HepG2 (cell line): ENCODE measurements around the gene PDHA1. TPM values are rescaled to one million over a fixed set of nuclear protein-coding genes. Genes with fewer than 3 reads are reported as not detected.

Experiments used
- CBX5 ChIP-seq: sonication (generic); formaldehyde crosslinking; IDR thresholded peaks from 2 replicates; pipeline ENCODE4 v1.4.0; 2020; ENCODE audit warnings: missing genetic modification reagents, borderline replicate concordance
- HDAC2 ChIP-seq: sonication (generic); formaldehyde crosslinking; IDR thresholded peaks from 2 replicates; pipeline ENCODE4 v1.4.0; 2020; ENCODE audit warnings: missing genetic modification reagents
- KLF16 ChIP-seq, 2 experiments: sonication (generic) in 1 of 2; formaldehyde crosslinking in 1 of 2; IDR thresholded peaks; 2 replicates each; pipeline versions ENCODE4 v1.6.1 to v1.8.0; 2016 to 2023; ENCODE audit warnings: missing genetic modification reagents in 2 of 2, missing compliant biosample characterization in 1 of 2
- KMT2A ChIP-seq: sonication (generic); formaldehyde crosslinking; IDR thresholded peaks from 2 replicates; pipeline ENCODE4 v1.4.0; 2020; ENCODE audit warnings: missing genetic modification reagents
- POLR2G ChIP-seq: fragments of 200-400 bp; formaldehyde crosslinking; IDR thresholded peaks from 2 replicates; pipeline ENCODE4 v1.6.1; 2018; ENCODE audit warnings: mild to moderate bottlenecking, low read depth, low read length, moderate library complexity
- SALL1 ChIP-seq: sonication (generic); formaldehyde crosslinking; IDR thresholded peaks from 2 replicates; pipeline ENCODE4 v1.8.0; 2022; ENCODE audit warnings: mild to moderate bottlenecking, missing genetic modification reagents
- SIN3A ChIP-seq: IDR thresholded peaks from 2 replicates; pipeline ENCODE4 v1.6.1; 2011; ENCODE audit warnings: low read depth, mild to moderate bottlenecking, control low read depth, low read length, borderline replicate concordance
- THAP11 ChIP-seq: IDR thresholded peaks from 2 replicates; pipeline ENCODE4 v1.6.1; 2016; ENCODE audit warnings: missing biosample characterization, missing genetic modification reagents
- ZNF747 ChIP-seq: sonication (generic); formaldehyde crosslinking; IDR thresholded peaks from 2 replicates; pipeline ENCODE4 v1.8.1; 2023; ENCODE audit warnings: missing genetic modification reagents, mild to moderate bottlenecking, borderline replicate concordance
- polyA plus RNA-seq, 8 experiments: library from polyadenylated mRNA; depleted of rRNA in 3 of 8; stranded (reverse) in 7 of 8; unstranded in 1 of 8; fragments of >200 nt; fragmentation: Illumina TruSeq in 4 of 8; extraction: Trizol in 4 of 8; gene quantifications; 2 replicates each; pipeline versions ENCODE4 v1.2.1 to v1.2.3, GENCODE V29; 2011 to 2016; ENCODE audit warnings: low read depth in 4 of 8, missing spikeins in 1 of 8, mixed read lengths in 1 of 8; ENCODE audit not compliant: insufficient read depth in 1 of 8
- total RNA-seq, 5 experiments: library from RNA; depleted of rRNA; stranded (reverse); fragments of >200 nt; fragmentation: Illumina TruSeq; extraction: Trizol; gene quantifications; 2 replicates each; pipeline ENCODE4 v1.2.3, GENCODE V29; 2016; ENCODE audit warnings: low read depth in 1 of 5
- TF ChIP-seq, protein P1 (sequence below): sonication (generic); formaldehyde crosslinking; IDR thresholded peaks from 2 replicates; pipeline ENCODE4 v1.5.1; 2020; ENCODE audit warnings: missing genetic modification reagents, mild to moderate bottlenecking, borderline replicate concordance
- TF ChIP-seq, protein P2 (sequence below): sonication (generic); formaldehyde crosslinking; IDR thresholded peaks from 2 replicates; pipeline ENCODE4 v1.4.0; 2020; ENCODE audit warnings: missing genetic modification reagents
- TF ChIP-seq, protein P3 (sequence below): IDR thresholded peaks from 2 replicates; pipeline ENCODE4 v1.6.1; 2018; ENCODE audit warnings: missing genetic modification reagents, mild to moderate bottlenecking, missing compliant biosample characterization

Gene PDHA1
- total and polyA plus RNA-seq, 2 of the 13 experiments (the other 11 are each of a cell fraction or from before 2014, with no cell fraction given) = 177 to 249 TPM

DNA sequence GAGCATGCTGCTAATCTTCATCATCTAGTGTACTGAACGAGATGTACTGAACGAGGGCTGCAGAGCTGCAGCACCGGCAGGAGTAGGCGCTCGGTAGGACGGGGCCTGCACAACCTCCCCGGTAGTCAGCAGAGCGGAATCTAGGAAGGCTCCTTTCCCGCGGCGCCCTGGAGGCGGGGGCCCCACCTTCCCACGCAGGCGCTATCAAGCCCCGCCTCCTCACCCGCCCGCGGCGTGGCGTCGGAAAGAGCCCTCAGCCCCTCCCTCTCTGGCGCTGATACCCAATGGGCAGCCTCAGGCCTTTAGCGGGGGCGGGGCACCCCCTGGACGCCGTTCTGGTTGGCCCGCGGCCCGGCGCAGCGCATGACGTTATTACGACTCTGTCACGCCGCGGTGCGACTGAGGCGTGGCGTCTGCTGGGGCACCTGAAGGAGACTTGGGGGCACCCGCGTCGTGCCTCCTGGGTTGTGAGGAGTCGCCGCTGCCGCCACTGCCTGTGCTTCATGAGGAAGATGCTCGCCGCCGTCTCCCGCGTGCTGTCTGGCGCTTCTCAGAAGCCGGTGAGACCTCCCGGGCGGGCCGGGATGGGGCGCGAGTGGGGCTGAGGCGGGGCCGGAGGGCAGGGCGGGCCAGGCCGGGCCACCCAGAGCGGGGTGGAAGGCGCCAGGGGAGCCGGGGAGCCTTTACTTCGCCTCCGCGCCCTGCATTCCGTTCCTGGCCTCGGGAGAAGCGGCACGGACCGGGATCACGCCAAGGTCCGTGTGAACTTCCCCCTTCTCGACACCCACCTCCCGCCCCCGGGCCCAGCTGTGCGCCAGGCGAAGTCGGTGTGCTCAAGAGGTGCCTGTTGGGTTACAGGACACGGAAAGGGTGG is at the start of gene PDHA1 (continued):
- TF ChIP-seq, protein P1, sequence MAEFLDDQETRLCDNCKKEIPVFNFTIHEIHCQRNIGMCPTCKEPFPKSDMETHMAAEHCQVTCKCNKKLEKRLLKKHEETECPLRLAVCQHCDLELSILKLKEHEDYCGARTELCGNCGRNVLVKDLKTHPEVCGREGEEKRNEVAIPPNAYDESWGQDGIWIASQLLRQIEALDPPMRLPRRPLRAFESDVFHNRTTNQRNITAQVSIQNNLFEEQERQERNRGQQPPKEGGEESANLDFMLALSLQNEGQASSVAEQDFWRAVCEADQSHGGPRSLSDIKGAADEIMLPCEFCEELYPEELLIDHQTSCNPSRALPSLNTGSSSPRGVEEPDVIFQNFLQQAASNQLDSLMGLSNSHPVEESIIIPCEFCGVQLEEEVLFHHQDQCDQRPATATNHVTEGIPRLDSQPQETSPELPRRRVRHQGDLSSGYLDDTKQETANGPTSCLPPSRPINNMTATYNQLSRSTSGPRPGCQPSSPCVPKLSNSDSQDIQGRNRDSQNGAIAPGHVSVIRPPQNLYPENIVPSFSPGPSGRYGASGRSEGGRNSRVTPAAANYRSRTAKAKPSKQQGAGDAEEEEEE (CRISPR knock-in tag) = no peak
- TF ChIP-seq, protein P2, sequence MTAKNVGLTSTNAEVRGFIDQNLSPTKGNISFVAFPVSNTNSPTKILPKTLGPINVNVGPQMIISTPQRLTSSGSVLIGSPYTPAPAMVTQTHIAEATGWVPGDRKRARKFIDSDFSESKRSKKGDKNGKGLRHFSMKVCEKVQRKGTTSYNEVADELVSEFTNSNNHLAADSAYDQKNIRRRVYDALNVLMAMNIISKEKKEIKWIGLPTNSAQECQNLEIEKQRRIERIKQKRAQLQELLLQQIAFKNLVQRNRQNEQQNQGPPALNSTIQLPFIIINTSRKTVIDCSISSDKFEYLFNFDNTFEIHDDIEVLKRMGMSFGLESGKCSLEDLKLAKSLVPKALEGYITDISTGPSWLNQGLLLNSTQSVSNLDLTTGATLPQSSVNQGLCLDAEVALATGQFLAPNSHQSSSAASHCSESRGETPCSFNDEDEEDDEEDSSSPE (CRISPR knock-in tag) = peak; percentile 72
- TF ChIP-seq KLF16 (CRISPR knock-in tag; IDR thresholded peaks at IDR 0.05) = 0 out of 4 replicates have a peak, but pooled peaks of 1 of the 2 experiments have one; percentile 32
- 0 out of 2 replicates have a peak, but pooled peaks have one; percentile 50 for TF ChIP-seq ZNF747
- TF ChIP-seq SIN3A = peak; percentile 32; the same call in 1 of the 2 replicates
- peak; percentile 54; the same call in 1 of the 2 replicates for TF ChIP-seq SALL1 (CRISPR knock-in tag)
- peak; percentile 38; the same call in 1 of the 2 replicates for TF ChIP-seq HDAC2 (CRISPR knock-in tag)
- no peak for TF ChIP-seq CBX5 (CRISPR knock-in tag)
- peak; percentile 39; the same call in 1 of the 2 replicates for TF ChIP-seq KMT2A (CRISPR knock-in tag)
- TF ChIP-seq THAP11 (CRISPR knock-in tag) = peak; percentile 74; the same call in 1 of the 2 replicates
- TF ChIP-seq, protein P3, sequence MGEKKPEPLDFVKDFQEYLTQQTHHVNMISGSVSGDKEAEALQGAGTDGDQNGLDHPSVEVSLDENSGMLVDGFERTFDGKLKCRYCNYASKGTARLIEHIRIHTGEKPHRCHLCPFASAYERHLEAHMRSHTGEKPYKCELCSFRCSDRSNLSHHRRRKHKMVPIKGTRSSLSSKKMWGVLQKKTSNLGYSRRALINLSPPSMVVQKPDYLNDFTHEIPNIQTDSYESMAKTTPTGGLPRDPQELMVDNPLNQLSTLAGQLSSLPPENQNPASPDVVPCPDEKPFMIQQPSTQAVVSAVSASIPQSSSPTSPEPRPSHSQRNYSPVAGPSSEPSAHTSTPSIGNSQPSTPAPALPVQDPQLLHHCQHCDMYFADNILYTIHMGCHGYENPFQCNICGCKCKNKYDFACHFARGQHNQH (CRISPR knock-in tag) = 0 out of 2 replicates have a peak, but pooled peaks have one; percentile 33
- TF ChIP-seq POLR2G = peak; percentile 72
